NB4 (cell line): ENCODE results near the gene HADHA.

ENCODE experiments used
- DNase-seq: peaks from one replicate; pipeline ENCODE4 v3.0.0; 2010; ENCODE audit warnings: low read depth
- H3K4me3 ChIP-seq: one replicate; pipeline ENCODE4 v1.5.1; 2011; ENCODE audit warnings: mild to moderate bottlenecking, low read depth, low read length, moderate library complexity
- CTCF ChIP-seq: IDR thresholded peaks from one replicate; pipeline ENCODE4 v1.5.1; 2012; ENCODE audit warnings: low read depth, low read length
- MAX ChIP-seq: IDR thresholded peaks from 2 replicates; pipeline ENCODE4 v1.6.1; 2011; ENCODE audit warnings: low read depth, low read length
- MYC ChIP-seq: IDR thresholded peaks from 2 replicates; pipeline ENCODE4 v1.6.1; 2011; ENCODE audit warnings: low read depth, low read length
- POLR2A ChIP-seq: IDR thresholded peaks from 2 replicates; pipeline ENCODE4 v1.6.1; 2011; ENCODE audit warnings: mild to moderate bottlenecking; ENCODE audit not compliant: insufficient read length; ENCODE audit errors: extremely low read depth

HADHA gene

GRCh38 chr2:26144953-26145680 is 99.3 kb downstream of the HADHA start:
- no peak overlapping the region for H3K4me3 ChIP-seq
- no peak for TF ChIP-seq MAX
- TF ChIP-seq CTCF, result peak; percentile 74
- no peak for TF ChIP-seq MYC
- peak; percentile 84 for DNase-seq

GRCh38 chr2:26144031-26144430 is 100.4 kb downstream of the HADHA start:
- no peak for TF ChIP-seq CTCF
- no peak for TF ChIP-seq MAX
- TF ChIP-seq MYC, result no peak
- no peak for TF ChIP-seq POLR2A
- peak; percentile 81 for DNase-seq
- no peak overlapping the region for H3K4me3 ChIP-seq

GRCh38 chr2:26141145-26141769 is 103.2 kb downstream of the HADHA start:
- no peak overlapping the region for H3K4me3 ChIP-seq
- no peak for DNase-seq
- TF ChIP-seq MAX (no peak), MYC (no peak), POLR2A (no peak), CTCF (no peak)
